T-helper 2 cell treated with Interferon-gamma antibody and Interleukin-4, amounts not matched to agents 100 ng/mL and 5 ng/mL, for 36 hours (primary cell): ENCODE results near the gene ZNRF3. TPM values are rescaled to one million over a fixed set of nuclear protein-coding genes. Genes with fewer than 3 reads are reported as not detected.

Source experiments
- intact Hi-C: fragments of 100-400 bp; cut with micrococcal nuclease; formaldehyde crosslinking; loops from one replicate; pipeline ENCODE4 v1.15.1; 2023
- total RNA-seq: library from RNA; stranded (reverse); gene quantifications from 2 replicates; pipeline ENCODE4 v1.2.3, GENCODE V29; 2022

ZNRF3 gene
- total RNA-seq, 1 donor from 2014 or later = 0.82 TPM

GRCh38 chr22:29030618-29031226 lies 147.3 kb downstream of the ZNRF3 start:
- intact Hi-C loops = no loop called here

DNA sequence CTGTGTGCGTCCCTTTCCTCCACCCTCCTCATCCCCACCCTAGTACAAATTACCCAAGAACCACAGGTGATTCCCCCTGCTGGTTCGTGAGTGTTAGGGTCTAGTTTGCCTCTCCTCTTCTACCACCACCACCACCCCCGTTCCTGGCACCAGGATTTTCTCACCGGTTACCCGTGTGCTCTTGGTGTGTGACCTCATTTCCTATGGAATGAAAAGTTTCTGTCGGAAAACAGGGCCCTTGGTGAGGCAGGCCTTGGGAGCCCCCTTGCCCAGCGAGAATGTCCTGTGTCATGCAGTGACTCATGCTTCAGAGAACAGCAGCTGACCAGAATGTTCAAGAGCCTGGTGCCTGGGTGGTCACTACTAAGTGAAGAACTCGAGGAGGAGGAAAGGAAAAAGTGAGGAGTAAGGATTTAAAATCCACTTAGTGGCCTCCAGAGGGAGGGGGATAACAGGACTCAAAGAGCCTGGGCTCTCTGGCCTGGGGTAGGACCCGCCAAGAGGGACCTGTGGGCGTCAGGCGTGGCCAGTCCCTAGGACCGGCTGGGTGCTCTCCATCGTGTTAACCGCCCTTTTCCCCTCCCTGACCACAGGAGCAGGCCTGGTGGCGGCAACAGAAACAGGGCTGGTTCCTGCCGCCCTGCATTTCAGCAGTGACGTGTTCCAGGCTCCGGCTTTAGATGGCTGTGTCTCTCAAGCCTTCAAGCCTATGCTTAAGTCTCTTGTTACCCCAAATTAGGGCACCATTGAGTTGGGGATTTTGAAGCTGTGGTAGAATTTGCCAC lies 148.0 kb downstream of the ZNRF3 start:
- intact Hi-C loops = no loop called here

- intact Hi-C loops = no loop called here
These were observed 148.7 kb downstream of the ZNRF3 start for GRCh38 chr22:29032014-29032475.

- intact Hi-C loops = no loop called here
These were observed 149.2 kb downstream of the ZNRF3 start for GRCh38 chr22:29032584-29032983.

- intact Hi-C loops = no loop called here
These were observed 154.1 kb downstream of the ZNRF3 start for GRCh38 chr22:29037340-29037932.

- intact Hi-C loops = no loop called here
These were observed 155.8 kb downstream of the ZNRF3 start for GRCh38 chr22:29039148-29039547.

- intact Hi-C loops = loop anchor here (1.0 kb wide), 2 partner anchors 184 to 439 kb away; no protein-coding TSS in a partner anchor
These were observed 156.3 kb downstream of the ZNRF3 start for GRCh38 chr22:29039684-29040083.

DNA sequence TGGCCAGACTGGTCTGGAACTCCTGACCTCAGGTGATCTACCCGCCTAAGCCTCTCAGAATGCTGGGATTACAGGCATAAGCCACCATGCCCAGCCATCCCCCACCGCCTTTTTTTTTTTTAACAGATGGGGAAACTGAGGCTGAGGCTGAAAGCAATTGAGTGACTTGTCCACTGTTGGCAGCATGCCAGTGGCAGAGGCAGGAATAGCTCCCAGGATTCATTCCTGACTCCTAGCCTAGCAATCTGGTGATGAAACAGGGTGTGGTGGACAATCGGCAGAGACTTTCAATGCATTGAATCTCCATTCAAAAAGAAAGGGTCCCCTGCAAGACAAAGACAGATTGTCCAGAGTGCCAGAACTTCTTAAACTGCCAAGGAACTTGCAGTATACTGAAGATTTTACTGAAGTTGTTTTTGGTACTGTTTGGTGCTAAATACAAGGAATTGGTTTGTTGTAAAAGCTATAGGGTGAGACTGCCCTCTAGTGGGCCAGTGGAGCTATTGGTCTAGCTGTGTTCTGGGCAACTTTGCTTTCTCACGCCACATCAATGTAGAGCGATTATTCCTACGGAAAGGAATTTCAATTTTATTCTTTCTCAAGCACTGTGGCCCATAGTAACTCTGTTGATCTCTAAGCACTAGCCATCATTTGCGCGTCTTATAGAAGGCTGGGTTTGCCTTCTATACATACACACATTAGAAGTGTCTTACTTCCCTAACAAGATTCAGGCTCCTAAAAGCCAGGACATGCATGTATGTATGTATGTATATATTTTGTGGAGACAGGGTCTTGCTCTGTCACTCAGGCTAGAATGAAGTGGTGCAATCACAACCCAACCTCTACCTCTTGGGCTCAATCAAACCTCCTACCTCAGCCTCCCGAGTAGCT lies 157.3 kb downstream of the ZNRF3 start:
- intact Hi-C loops = loop anchor here (1.0 kb wide), 2 partner anchors 185 to 440 kb away; no protein-coding TSS in a partner anchor

DNA sequence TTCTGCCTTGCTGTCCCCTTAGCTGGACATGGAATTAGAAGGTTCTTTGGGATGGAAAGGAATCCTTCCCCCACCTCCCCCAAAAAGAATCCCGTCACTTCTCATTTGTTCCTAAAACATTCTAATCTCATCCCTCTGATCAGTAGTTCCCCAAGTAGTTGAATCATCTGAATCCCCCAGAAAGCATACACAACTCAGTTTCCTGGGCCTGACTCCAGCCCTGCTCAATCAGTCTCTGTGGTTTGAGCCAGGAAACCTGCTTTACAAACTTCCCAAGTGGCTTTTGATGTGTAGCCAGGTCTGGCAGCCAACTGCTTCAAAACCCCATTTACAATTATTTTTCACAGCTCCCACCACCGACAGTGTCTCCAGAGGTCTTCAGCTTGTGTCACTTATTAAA lies 158.0 kb downstream of the ZNRF3 start:
- intact Hi-C loops = no loop called here

GRCh38 chr22:29043906-29044575 lies 160.7 kb downstream of the ZNRF3 start:
- intact Hi-C loops = no loop called here

GRCh38 chr22:29044657-29045176 lies 161.3 kb downstream of the ZNRF3 start:
- intact Hi-C loops = no loop called here

DNA sequence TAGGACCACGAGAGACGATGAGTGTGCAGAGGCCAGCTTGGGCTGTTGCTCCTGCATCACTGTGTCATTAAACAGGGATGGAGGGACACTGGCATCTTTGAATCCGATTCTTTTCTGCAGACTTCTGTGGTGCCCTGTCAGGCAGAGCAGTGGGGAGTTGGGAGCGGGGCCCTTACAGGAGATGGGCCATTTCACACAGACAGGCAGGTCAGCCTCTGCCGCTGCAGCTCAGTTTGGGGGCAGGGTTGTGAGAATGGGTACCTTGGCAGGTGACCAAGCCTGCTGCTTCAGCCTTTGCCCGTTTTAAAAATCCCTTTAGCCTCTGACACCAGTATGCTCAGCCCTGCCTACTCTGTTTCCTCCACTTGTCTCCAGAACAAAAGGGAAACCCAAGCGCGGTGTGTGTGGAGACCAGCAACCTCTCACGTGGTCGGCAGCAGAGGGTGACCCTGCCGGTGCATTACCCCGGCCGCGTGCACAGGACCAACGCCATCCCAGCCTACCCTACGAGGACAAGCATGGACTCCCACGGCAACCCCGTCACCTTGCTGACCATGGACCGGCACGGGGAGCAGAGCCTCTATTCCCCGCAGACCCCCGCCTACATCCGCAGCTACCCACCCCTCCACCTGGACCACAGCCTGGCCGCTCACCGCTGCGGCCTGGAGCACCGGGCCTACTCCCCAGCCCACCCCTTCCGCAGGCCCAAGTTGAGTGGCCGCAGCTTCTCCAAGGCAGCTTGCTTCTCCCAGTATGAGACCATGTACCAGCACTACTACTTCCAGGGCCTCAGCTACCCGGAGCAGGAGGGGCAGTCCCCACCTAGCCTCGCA lies 165.7 kb downstream of the ZNRF3 start:
- intact Hi-C loops = no loop called here

DNA sequence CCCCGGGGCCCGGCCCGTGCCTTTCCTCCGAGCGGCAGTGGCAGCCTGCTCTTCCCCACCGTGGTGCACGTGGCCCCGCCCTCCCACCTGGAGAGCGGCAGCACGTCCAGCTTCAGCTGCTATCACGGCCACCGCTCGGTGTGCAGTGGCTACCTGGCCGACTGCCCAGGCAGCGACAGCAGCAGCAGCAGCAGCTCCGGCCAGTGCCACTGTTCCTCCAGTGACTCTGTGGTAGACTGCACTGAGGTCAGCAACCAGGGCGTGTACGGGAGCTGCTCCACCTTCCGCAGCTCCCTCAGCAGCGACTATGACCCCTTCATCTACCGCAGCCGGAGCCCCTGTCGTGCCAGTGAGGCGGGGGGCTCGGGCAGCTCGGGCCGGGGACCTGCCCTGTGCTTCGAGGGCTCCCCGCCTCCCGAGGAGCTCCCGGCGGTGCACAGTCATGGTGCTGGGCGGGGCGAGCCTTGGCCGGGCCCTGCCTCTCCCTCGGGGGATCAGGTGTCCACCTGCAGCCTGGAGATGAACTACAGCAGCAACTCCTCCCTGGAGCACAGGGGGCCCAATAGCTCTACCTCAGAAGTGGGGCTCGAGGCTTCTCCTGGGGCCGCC lies 166.4 kb downstream of the ZNRF3 start:
- intact Hi-C loops = no loop called here

DNA sequence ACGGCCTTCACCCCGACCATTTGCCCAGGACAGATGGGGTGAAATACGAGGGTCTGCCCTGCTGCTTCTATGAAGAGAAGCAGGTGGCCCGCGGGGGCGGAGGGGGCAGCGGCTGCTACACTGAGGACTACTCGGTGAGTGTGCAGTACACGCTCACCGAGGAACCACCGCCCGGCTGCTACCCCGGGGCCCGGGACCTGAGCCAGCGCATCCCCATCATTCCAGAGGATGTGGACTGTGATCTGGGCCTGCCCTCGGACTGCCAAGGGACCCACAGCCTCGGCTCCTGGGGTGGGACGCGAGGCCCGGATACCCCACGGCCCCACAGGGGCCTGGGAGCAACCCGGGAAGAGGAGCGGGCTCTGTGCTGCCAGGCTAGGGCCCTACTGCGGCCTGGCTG lies 167.1 kb downstream of the ZNRF3 start:
- intact Hi-C loops = no loop called here

DNA sequence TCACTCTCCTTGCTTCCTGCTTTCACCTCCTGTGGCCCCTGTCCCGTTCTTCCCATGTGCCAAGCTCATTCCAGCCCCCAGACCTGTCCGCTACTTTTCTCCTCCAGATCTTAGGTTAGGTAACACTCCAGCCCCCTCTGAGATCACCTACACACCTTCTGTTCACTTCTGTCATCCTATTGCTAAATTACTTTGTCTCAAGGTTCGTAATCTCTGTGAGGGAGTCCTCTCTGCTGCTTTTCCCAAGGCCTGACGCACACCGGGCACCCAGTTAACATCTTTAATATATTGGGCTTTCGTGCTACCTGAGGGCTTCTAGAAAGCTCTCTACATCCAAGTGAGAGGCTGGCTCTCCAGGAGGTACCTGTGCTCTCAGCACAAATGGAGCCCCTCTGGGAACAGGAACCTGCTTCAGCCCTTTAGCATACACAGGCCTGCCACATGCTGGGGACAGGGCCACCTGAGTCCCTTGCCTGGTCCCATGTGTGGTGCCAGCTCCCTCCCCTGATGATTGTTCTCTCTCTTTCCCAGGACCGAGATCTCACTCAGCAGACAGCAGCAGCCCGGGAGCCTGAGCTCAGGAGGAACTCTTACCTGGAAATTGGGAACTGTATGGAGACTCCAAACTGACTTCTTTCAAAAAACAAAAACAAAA lies 169.8 kb downstream of the ZNRF3 start:
- intact Hi-C loops = no loop called here

DNA sequence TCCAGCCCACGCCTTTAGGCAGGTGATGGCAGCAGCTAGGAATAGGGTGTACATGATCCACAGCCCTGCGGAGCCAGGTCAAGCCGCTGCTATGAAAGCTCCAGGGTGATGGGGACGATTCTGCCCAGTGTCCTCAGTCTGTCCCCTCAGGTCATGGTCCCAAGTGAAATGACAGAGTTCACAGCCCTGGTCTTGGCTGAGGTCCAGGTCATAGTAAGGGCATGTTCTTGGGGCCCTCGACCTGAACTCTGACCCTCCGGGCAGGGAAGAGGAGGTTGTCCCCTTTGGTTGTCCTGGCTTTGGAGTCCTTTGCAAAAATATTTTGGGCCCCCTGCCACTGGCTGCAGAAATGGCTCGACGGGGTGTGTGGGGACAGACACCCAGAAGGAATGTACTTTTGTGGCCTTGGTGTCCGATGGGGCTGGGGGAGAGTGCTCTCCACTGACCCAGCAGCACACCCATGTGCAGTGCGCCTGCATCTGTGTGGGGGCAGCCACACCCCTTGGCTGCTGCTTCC lies 170.9 kb downstream of the ZNRF3 start:
- intact Hi-C loops = no loop called here

GRCh38 chr22:29055192-29055830 lies 171.9 kb downstream of the ZNRF3 start:
- intact Hi-C loops = no loop called here

DNA sequence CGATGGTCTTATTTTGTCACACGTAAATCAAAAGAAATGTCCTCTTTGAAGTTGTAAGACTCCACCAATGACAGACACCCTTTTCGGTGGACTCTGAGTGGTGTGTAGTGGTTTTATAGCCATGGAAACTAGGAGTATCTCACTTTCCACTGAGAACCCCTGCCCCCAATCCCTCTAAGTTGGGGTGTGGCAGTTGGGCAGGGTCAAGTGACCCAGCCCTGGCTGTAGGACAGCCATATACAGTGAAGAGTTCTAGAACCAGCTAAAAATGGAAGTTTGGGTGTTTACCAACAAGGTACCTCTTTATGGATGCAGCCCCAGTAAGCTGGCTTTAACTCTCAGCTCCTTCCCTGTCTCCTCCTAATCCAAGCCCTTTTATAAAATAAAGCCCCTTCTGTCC lies 173.1 kb downstream of the ZNRF3 start:
- intact Hi-C loops = no loop called here
